ENCODE measurements around the gene ATPAF1.

DNA sequence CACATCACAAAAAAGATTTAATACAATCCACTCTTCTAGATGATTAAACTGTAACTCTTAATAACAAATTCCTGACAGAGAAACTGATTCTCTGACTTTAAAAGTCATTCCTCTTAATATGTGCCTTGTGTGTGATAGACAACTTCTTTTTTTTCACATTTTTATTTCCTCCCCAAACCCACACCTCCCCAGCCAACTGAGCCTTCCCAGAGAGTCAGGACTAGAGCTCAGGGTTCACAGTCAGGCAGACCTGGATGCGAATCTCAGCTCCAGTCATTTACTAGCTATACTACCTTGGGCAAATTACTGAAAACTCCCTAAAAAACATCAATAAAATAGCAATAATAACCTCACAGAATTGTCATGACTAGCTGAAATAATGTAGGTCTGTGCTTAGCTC, 14.2 kb downstream of the ATPAF1 start:
- no peak for TF ChIP-seq ZNF274 (IDR thresholded peaks at IDR 0.05; ENCODE audit: low read length)
- TF ChIP-seq ZNF274 (tag by site-specific recombination; IDR thresholded peaks at IDR 0.05; ENCODE audit: borderline replicate concordance) = no peak
- TF ChIP-seq PATZ1 (tag by site-specific recombination; IDR thresholded peaks at IDR 0.05) = no peak
- TF ChIP-seq CTCF (tag by site-specific recombination; IDR thresholded peaks at IDR 0.05) = no peak
- TF ChIP-seq, protein P1, sequence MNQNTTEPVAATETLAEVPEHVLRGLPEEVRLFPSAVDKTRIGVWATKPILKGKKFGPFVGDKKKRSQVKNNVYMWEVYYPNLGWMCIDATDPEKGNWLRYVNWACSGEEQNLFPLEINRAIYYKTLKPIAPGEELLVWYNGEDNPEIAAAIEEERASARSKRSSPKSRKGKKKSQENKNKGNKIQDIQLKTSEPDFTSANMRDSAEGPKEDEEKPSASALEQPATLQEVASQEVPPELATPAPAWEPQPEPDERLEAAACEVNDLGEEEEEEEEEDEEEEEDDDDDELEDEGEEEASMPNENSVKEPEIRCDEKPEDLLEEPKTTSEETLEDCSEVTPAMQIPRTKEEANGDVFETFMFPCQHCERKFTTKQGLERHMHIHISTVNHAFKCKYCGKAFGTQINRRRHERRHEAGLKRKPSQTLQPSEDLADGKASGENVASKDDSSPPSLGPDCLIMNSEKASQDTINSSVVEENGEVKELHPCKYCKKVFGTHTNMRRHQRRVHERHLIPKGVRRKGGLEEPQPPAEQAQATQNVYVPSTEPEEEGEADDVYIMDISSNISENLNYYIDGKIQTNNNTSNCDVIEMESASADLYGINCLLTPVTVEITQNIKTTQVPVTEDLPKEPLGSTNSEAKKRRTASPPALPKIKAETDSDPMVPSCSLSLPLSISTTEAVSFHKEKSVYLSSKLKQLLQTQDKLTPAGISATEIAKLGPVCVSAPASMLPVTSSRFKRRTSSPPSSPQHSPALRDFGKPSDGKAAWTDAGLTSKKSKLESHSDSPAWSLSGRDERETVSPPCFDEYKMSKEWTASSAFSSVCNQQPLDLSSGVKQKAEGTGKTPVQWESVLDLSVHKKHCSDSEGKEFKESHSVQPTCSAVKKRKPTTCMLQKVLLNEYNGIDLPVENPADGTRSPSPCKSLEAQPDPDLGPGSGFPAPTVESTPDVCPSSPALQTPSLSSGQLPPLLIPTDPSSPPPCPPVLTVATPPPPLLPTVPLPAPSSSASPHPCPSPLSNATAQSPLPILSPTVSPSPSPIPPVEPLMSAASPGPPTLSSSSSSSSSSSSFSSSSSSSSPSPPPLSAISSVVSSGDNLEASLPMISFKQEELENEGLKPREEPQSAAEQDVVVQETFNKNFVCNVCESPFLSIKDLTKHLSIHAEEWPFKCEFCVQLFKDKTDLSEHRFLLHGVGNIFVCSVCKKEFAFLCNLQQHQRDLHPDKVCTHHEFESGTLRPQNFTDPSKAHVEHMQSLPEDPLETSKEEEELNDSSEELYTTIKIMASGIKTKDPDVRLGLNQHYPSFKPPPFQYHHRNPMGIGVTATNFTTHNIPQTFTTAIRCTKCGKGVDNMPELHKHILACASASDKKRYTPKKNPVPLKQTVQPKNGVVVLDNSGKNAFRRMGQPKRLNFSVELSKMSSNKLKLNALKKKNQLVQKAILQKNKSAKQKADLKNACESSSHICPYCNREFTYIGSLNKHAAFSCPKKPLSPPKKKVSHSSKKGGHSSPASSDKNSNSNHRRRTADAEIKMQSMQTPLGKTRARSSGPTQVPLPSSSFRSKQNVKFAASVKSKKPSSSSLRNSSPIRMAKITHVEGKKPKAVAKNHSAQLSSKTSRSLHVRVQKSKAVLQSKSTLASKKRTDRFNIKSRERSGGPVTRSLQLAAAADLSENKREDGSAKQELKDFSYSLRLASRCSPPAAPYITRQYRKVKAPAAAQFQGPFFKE (tag by site-specific recombination; IDR thresholded peaks at IDR 0.05; ENCODE audit: borderline replicate concordance) = no peak
- TF ChIP-seq BCL11B (tag by site-specific recombination; IDR thresholded peaks at IDR 0.05; ENCODE audit: low read depth) = no peak
- no peak for TF ChIP-seq ZNF571 (tag by site-specific recombination; IDR thresholded peaks at IDR 0.05)
- no peak for TF ChIP-seq TCF7L2 (IDR thresholded peaks at IDR 0.05; ENCODE audit: borderline replicate concordance, low read depth, low read length)
- TF ChIP-seq, protein P2, sequence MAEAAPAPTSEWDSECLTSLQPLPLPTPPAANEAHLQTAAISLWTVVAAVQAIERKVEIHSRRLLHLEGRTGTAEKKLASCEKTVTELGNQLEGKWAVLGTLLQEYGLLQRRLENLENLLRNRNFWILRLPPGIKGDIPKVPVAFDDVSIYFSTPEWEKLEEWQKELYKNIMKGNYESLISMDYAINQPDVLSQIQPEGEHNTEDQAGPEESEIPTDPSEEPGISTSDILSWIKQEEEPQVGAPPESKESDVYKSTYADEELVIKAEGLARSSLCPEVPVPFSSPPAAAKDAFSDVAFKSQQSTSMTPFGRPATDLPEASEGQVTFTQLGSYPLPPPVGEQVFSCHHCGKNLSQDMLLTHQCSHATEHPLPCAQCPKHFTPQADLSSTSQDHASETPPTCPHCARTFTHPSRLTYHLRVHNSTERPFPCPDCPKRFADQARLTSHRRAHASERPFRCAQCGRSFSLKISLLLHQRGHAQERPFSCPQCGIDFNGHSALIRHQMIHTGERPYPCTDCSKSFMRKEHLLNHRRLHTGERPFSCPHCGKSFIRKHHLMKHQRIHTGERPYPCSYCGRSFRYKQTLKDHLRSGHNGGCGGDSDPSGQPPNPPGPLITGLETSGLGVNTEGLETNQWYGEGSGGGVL (tag by site-specific recombination; IDR thresholded peaks at IDR 0.05) = no peak
- TF ChIP-seq ZNF580 (tag by site-specific recombination; IDR thresholded peaks at IDR 0.05) = no peak

Measured in HEK293 (cell line).